SK-N-SH treated with all-trans-retinoic acid at 6 μM for 48 hours (cell line): ENCODE data around the gene ZNF836.

Experiments
- ATAC-seq: fragments of 200-7000 bp; cut with Tn5 transposase; 3 replicates; pipeline ENCODE4 v1.9.1; 2020; ENCODE audit warnings: mild to moderate bottlenecking, moderate library complexity
- CREB5 ChIP-seq: fragments of 250-450 bp; sonication (Bioruptor Pico); IDR thresholded peaks from 2 replicates; pipeline ENCODE4 v1.5.1; 2020; ENCODE audit warnings: low read depth, mild to moderate bottlenecking, moderate library complexity
- CSDC2 ChIP-seq: fragments of 250-450 bp; sonication (Bioruptor Pico); IDR thresholded peaks from 2 replicates; pipeline ENCODE4 v1.5.0; 2020; ENCODE audit warnings: mild to moderate bottlenecking, moderate library complexity
- CSRNP3 ChIP-seq: fragments of 250-450 bp; sonication (Bioruptor Pico); IDR thresholded peaks from 2 replicates; pipeline ENCODE4 v1.5.1; 2021; ENCODE audit warnings: mild to moderate bottlenecking, moderate library complexity
- ESRRG ChIP-seq: fragments of 250-450 bp; sonication (Bioruptor Pico); IDR thresholded peaks from 2 replicates; pipeline ENCODE4 v1.6.1; 2021; ENCODE audit warnings: mild to moderate bottlenecking
- ISL1 ChIP-seq: fragments of 250-450 bp; sonication (Bioruptor Pico); IDR thresholded peaks from 2 replicates; pipeline ENCODE4 v2.1.2; 2022; ENCODE audit warnings: mild to moderate bottlenecking, moderate library complexity
- OSR1 ChIP-seq: fragments of 250-450 bp; sonication (Bioruptor Pico); IDR thresholded peaks from 2 replicates; pipeline ENCODE4 v1.8.0; 2022; ENCODE audit warnings: moderate library complexity, mild to moderate bottlenecking, inconsistent platforms
- PATZ1 ChIP-seq: fragments of 250-450 bp; sonication (Bioruptor Pico); IDR thresholded peaks from 2 replicates; pipeline ENCODE4 v1.8.0; 2020; ENCODE audit warnings: mild to moderate bottlenecking, moderate library complexity, borderline replicate concordance
- POU6F1 ChIP-seq: fragments of 250-450 bp; sonication (Bioruptor Pico); IDR thresholded peaks from 2 replicates; pipeline ENCODE4 v1.8.0; 2021; ENCODE audit warnings: low read depth, mild to moderate bottlenecking, moderate library complexity, borderline replicate concordance
- SNAI2 ChIP-seq: fragments of 250-450 bp; sonication (Bioruptor Pico); IDR thresholded peaks from 2 replicates; pipeline ENCODE4 v1.5.0; 2020; ENCODE audit warnings: mild to moderate bottlenecking, moderate library complexity
- TCF4 ChIP-seq: fragments of 250-450 bp; sonication (Bioruptor Pico); IDR thresholded peaks from 2 replicates; pipeline ENCODE4 v1.8.0; 2021; ENCODE audit warnings: mild to moderate bottlenecking, moderate library complexity, borderline replicate concordance
- TOX ChIP-seq: fragments of 250-450 bp; sonication (Bioruptor Pico); IDR thresholded peaks from 2 replicates; pipeline ENCODE4 v1.8.0; 2021; ENCODE audit warnings: mild to moderate bottlenecking, moderate library complexity, borderline replicate concordance
- ZC3H10 ChIP-seq: fragments of 250-450 bp; sonication (Bioruptor Pico); IDR thresholded peaks from 2 replicates; pipeline ENCODE4 v1.5.1; 2021; ENCODE audit warnings: mild to moderate bottlenecking, moderate library complexity
- ZNF70 ChIP-seq: fragments of 450-650 bp; formaldehyde crosslinking; IDR thresholded peaks from 2 replicates; pipeline ENCODE4 v1.5.0; 2020; ENCODE audit warnings: mild to moderate bottlenecking, moderate library complexity

Gene ZNF836

DNA sequence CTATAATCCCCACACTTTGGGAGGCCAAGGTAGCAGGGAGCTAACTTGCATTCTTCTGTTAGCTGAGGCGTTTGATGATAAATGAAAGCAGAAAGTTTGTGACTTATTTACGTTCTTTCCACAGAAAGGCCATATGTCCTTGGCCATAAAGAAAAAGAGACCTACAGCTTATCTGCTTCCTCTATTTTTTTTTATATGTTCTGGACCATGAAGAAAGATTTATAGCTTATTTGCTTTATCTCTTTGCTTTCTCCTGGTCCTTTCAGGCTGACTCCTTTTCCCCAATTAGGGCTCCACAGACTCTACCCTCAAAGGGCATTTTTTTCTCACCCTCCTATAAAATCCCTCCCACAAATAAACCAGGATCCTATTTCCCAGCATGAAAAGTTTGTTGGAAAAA is 30.2 kb downstream of the ZNF836 start (continued):
- TF ChIP-seq PATZ1 (CRISPR knock-in tag) (no peak), ESRRG (CRISPR knock-in tag) (no peak), CSDC2 (CRISPR knock-in tag) (no peak), TCF4 (no peak), OSR1 (CRISPR knock-in tag) (no peak)

GRCh38 chr19:52140032-52140710 is 31.2 kb downstream of the ZNF836 start:
- ATAC-seq: peak; percentile 96
- no peak for TF ChIP-seq CSRNP3

GRCh38 chr19:52139252-52140031 is 32.0 kb downstream of the ZNF836 start, which contains the start of gene ZNF616:
TSS of gene ZNF616 (minus strand) at chr19:52139938. CDS start at chr19:52130512, 9,426 bp downstream.
- peak; percentile 95 for ATAC-seq
- TF ChIP-seq ZNF70: peak; percentile 56
- no peak for TF ChIP-seq SNAI2

DNA sequence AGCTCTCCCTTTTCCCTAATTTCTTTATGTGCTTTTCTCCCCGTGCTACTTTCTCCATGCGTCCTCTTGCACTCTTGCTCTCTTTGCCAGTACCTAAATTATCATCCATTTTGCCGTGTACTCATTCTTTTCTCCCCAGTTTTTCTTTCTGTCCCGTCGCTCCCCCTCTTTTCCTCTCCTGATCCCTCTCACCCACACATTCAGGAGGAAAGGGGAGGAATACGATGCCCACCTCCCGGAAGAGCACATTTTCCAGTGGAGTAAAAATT is 32.5 kb downstream of the ZNF836 start:
- ATAC-seq: peak; percentile 14
- no peak for TF ChIP-seq CSRNP3
- TF ChIP-seq CREB5 (CRISPR knock-in tag): no peak
- TF ChIP-seq TCF4: no peak
- no peak for TF ChIP-seq ISL1 (CRISPR knock-in tag)
- no peak for TF ChIP-seq SNAI2

DNA sequence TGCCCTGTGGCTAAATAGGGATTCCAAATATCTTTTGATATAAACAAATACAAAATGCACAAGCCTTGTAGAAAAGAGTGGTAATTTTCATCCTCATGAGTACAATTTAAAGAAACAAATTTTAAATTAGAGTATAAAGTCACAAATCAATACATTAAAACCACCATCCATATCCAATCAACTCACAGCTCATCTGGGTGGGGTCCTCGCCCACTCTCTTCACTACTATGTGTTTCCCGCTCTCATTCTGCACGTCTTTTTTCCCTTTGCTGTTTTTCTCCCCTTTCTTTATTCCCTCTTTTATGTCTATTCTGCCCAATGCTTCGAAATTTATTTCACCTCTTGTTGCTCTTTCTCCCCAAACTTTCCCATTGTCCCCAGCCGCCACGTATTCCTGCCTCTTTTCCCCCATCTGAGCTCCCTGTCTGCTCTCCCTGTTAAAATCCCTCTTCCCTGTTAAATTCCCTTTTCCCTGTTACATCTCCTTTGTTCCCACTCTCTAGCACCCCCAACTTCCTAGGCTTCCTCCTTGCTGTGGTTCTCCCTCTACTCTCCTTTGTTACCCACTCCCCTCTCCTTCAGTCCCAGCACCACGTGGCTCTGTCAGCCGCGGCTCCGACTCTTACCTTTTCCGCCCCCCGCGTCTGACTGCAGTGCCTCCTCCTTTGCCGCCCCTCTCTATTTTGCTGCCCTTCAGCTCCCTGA is 33.0 kb downstream of the ZNF836 start:
- ATAC-seq: peak; percentile 47
- TF ChIP-seq TOX (CRISPR knock-in tag): no peak
- TF ChIP-seq ZC3H10 (CRISPR knock-in tag): no peak
- no peak for TF ChIP-seq CSRNP3
- no peak for TF ChIP-seq POU6F1
- TF ChIP-seq PATZ1 (CRISPR knock-in tag): no peak
- no peak for TF ChIP-seq ISL1 (CRISPR knock-in tag)
